Ascending aorta (tissue), 2 donors: Measurements from ENCODE around the gene TTLL9. TPM values are rescaled to one million over a fixed set of nuclear protein-coding genes. Genes with fewer than 3 reads are reported as not detected.

Experiments
- DNase-seq, 2 donors: peaks; one replicate each; pipeline ENCODE4 v3.0.0-alpha.2; 2019; ENCODE audit warnings: low spot score in 2 of 2
- H3K27ac ChIP-seq, 2 donors: fragments of 200-600 bp; sonication (generic); one replicate each; pipeline ENCODE4 v1.5.1; 2016 to 2017; ENCODE audit warnings: mild to moderate bottlenecking in 1 of 2
- H3K27me3 ChIP-seq: fragments of 200-600 bp; sonication (generic); one replicate; pipeline ENCODE4 v1.5.1; 2017
- H3K36me3 ChIP-seq, 2 donors: fragments of 200-600 bp; sonication (generic); one replicate each; pipeline ENCODE4 v1.5.1; 2016
- H3K4me1 ChIP-seq, 2 donors: fragments of 200-600 bp; sonication (generic); one replicate each; pipeline ENCODE4 v1.5.1; 2016 to 2017; ENCODE audit warnings: mild to moderate bottlenecking in 1 of 2
- H3K4me3 ChIP-seq, 2 donors: fragments of 200-600 bp; sonication (generic); one replicate each; pipeline ENCODE4 v1.5.1; 2016 to 2017; ENCODE audit warnings: mild to moderate bottlenecking in 1 of 2
- H3K9me3 ChIP-seq, 2 donors: fragments of 200-600 bp; sonication (generic); one replicate each; pipeline ENCODE4 v1.5.1; 2016
- CTCF ChIP-seq, 3 experiments: fragments of 200-600 bp in 2 of 3; fragments of 450-650 bp in 1 of 3; sonication (generic) in 2 of 3; IDR thresholded peaks; one replicate each; pipeline ENCODE4 v1.5.1; 2016 to 2019; ENCODE audit warnings: antibody characterized with exemption in 3 of 3, mild to moderate bottlenecking in 1 of 3, moderate library complexity in 1 of 3
- intact Hi-C: fragments of 100-400 bp; cut with DNase I; formaldehyde crosslinking; loops from one replicate; pipeline ENCODE4 v1.15.1; 2023
- total RNA-seq: library from RNA; depleted of rRNA; stranded (reverse); fragments of >200 nt; gene quantifications from one replicate; pipeline ENCODE4 v1.1.0, GENCODE V29; 2016

The TTLL9 gene
- total RNA-seq, 1 donor from 2014 or later, result not detected

GRCh38 chr20:31972471-31973021, 102.1 kb downstream of the TTLL9 start:
- no peak for DNase-seq
- H3K27ac ChIP-seq, result no peak overlapping the region
- H3K27me3 ChIP-seq, result peaks cover 3% of the 10 kb centered on the region
- H3K9me3 ChIP-seq, result no peaks in the 10 kb centered on the region
- intact Hi-C loops, result no loop called here
- no peak overlapping the region for H3K4me3 ChIP-seq
- TF ChIP-seq CTCF (IDR thresholded peaks at IDR 0.05), result no peak
- no peaks in the 10 kb centered on the region for H3K4me1 ChIP-seq
- H3K36me3 ChIP-seq, result no peaks in the 10 kb centered on the region

- H3K9me3 ChIP-seq, result no peaks in the 10 kb centered on the region
- no peaks in the 10 kb centered on the region for H3K36me3 ChIP-seq
- no peak for DNase-seq
- no peaks in the 10 kb centered on the region for H3K4me1 ChIP-seq
- intact Hi-C loops, result no loop called here
- H3K4me3 ChIP-seq, result no peak overlapping the region
- H3K27ac ChIP-seq, result no peak overlapping the region
- no peaks in the 10 kb centered on the region for H3K27me3 ChIP-seq
- no peak for TF ChIP-seq CTCF (IDR thresholded peaks at IDR 0.05)
These were observed 103.9 kb downstream of the TTLL9 start for GRCh38 chr20:31974296-31974695.

GRCh38 chr20:31974951-31975487, 104.6 kb downstream of the TTLL9 start:
- no peak overlapping the region for H3K27ac ChIP-seq
- TF ChIP-seq CTCF (IDR thresholded peaks at IDR 0.05), result no peak
- H3K9me3 ChIP-seq, result no peaks in the 10 kb centered on the region
- no peak for DNase-seq
- H3K27me3 ChIP-seq, result no peaks in the 10 kb centered on the region
- no peak overlapping the region for H3K4me3 ChIP-seq
- H3K36me3 ChIP-seq, result no peaks in the 10 kb centered on the region
- intact Hi-C loops, result no loop called here
- H3K4me1 ChIP-seq, result no peaks in the 10 kb centered on the region

- no peaks in the 10 kb centered on the region for H3K9me3 ChIP-seq
- no peak overlapping the region for H3K27ac ChIP-seq
- H3K4me1 ChIP-seq, result no peaks in the 10 kb centered on the region
- TF ChIP-seq CTCF (IDR thresholded peaks at IDR 0.05), result no peak
- H3K27me3 ChIP-seq, result no peaks in the 10 kb centered on the region
- DNase-seq, result no peak
- no peaks in the 10 kb centered on the region for H3K36me3 ChIP-seq
- intact Hi-C loops, result no loop called here
- H3K4me3 ChIP-seq, result no peak overlapping the region
These were observed 105.4 kb downstream of the TTLL9 start for GRCh38 chr20:31975874-31976273.

GRCh38 chr20:31977080-31977479, 106.6 kb downstream of the TTLL9 start:
- no peak overlapping the region for H3K27ac ChIP-seq
- H3K36me3 ChIP-seq, result no peaks in the 10 kb centered on the region
- H3K27me3 ChIP-seq, result no peaks in the 10 kb centered on the region
- intact Hi-C loops, result no loop called here
- no peak overlapping the region for H3K4me3 ChIP-seq
- no peak for DNase-seq
- no peak for TF ChIP-seq CTCF (IDR thresholded peaks at IDR 0.05)
- no peaks in the 10 kb centered on the region for H3K4me1 ChIP-seq
- no peaks in the 10 kb centered on the region for H3K9me3 ChIP-seq
